Adrenal gland (tissue), 12 donors: ENCODE results near the gene TMEM37. TPM values are rescaled to one million over a fixed set of nuclear protein-coding genes. Genes with fewer than 3 reads are reported as not detected.

Experiments used
- DNase-seq, 7 donors: peaks; one replicate each; pipeline ENCODE4 v3.0.0-alpha.2; 2019 to 2020
- H3K27ac ChIP-seq, 5 donors: fragments of 200-600 bp; sonication (generic) in 4 of 5; 1 replicate in 3 of 5; 2 replicates in 2 of 5; pipeline versions ENCODE4 v1.5.1 to v1.8.0; 2016 to 2020; ENCODE audit warnings: mild to moderate bottlenecking in 1 of 5
- H3K27me3 ChIP-seq: fragments of 200-600 bp; 2 replicates; pipeline ENCODE4 v1.8.0; 2021
- H3K36me3 ChIP-seq, 2 donors: fragments of 200-600 bp; replicated peaks in 1 of 2; 1 replicate in 1 of 2; 2 replicates in 1 of 2; pipeline versions ENCODE4 v1.5.1 to v1.8.0; 2018 to 2022
- H3K4me1 ChIP-seq, 2 donors: fragments of 200-600 bp; replicated peaks in 1 of 2; 1 replicate in 1 of 2; 2 replicates in 1 of 2; pipeline versions ENCODE4 v1.5.1 to v1.8.0; 2018 to 2021
- H3K4me3 ChIP-seq, 4 donors: fragments of 200-600 bp; sonication (generic) in 3 of 4; one replicate each; pipeline ENCODE4 v1.5.1; 2016 to 2018
- H3K9me3 ChIP-seq, 3 donors: fragments of 200-600 bp; sonication (generic) in 1 of 3; replicated peaks in 1 of 3; 1 replicate in 2 of 3; 2 replicates in 1 of 3; pipeline versions ENCODE4 v1.5.1 to v1.8.0; 2016 to 2021
- POLR2A ChIP-seq, 2 donors: fragments of 450-650 bp; IDR thresholded peaks; one replicate each; pipeline ENCODE4 v1.6.1; 2017; ENCODE audit warnings: antibody characterized with exemption in 2 of 2, mild to moderate bottlenecking in 2 of 2, moderate library complexity in 1 of 2
- whole genome bisulfite sequencing, 4 donors: extraction: QIAGEN DNeasy Blood & Tissue Kit in 2 of 4; methylation state at CpG; one replicate each; pipeline versions ENCODE4 v1.1.5 to v1.1.7; 2013 to 2017; 5-methylcytosine and 5-hydroxymethylcytosine counted together
- intact Hi-C, 2 donors: fragments of 100-400 bp; cut with DNase I; formaldehyde crosslinking; loops; one replicate each; pipeline versions ENCODE4 v1.14.1 to v1.15.0; 2022 to 2023
- polyA plus RNA-seq, 3 donors: library from polyadenylated mRNA; stranded (reverse); fragments of 200-250 nt in 2 of 3; fragments of 350-450 nt in 1 of 3; fragmentation: Illumina TruSeq in 1 of 3; extraction: RNeasy Lipid Tissue Mini Kit (QIAGEN cat#74804) in 1 of 3; gene quantifications; one replicate each; pipeline ENCODE4 v1.2.3, GENCODE V29; 2013 to 2014
- total RNA-seq, 9 donors: library from RNA; depleted of rRNA in 4 of 9; stranded (reverse); fragments of >200 nt in 4 of 9; fragments of 120-200 nt in 1 of 9; fragmentation: NEBNext Ultra II Directional in 1 of 9; extraction: Animal tissue kit (Norgen Biotek cat#: 25700) in 1 of 9; gene quantifications; one replicate each; pipeline versions ENCODE4 v1.1.0 to v1.2.4, GENCODE V29; 2013 to 2023
- TF ChIP-seq, protein P1 (sequence below), 6 experiments: fragments of 450-650 bp in 4 of 6; fragments of 200-600 bp in 2 of 6; sonication (generic) in 1 of 6; IDR thresholded peaks; 1 replicate in 5 of 6; 2 replicates in 1 of 6; pipeline versions ENCODE4 v1.5.1 to v1.8.0; 2016 to 2021; ENCODE audit warnings: antibody characterized with exemption in 6 of 6, mild to moderate bottlenecking in 2 of 6, moderate library complexity in 1 of 6
- donor health status: healthy with polysubstance abuse.
- donor health status: Bipolar disorder and iron deficiency.
- donor health status: DM: yes; HTN: yes; CAD: no.
- donor health status: DM: no; HTN: no; CAD: no.
- donor health status: DM: no; HTN: no; CAD: no.
- donor health status: DM: yes; HTN: yes; CAD: no.

The TMEM37 gene
- total and polyA plus RNA-seq, 12 donors: 5.5 to 31.8 (median 14.7) TPM

DNA sequence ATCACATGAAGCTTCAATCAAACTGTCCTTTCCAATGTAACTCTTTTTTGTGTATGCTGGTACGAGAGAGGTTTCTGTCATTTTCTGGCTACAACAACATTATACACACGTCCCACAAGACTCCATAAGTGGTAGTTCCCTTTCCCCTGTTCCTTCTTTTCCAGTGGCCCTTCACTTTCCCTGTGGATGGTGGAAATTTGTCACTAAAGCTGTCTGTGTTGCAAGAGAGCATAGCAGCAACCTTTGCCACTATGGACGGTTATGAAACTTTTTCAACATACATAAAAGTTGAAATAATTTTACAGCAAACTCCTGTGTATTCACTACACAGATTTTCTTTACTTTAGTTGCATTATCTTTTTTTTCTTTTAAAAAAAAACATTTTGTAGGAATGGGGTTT, 46.2 kb upstream of the TMEM37 start:
- H3K27me3 ChIP-seq: no peaks in the 10 kb centered on the region
- 77 to 88% (median 79%) methylated on average over 3 of the region's 3 CpGs for WGBS, 4 donors
- no peak overlapping the region for H3K4me3 ChIP-seq
- H3K4me1 ChIP-seq: peaks cover 14 to 29% of the 10 kb centered on the region in 2 donors
- no peaks in the 10 kb centered on the region for H3K9me3 ChIP-seq
- no peak for DNase-seq
- no peak for TF ChIP-seq POLR2A (IDR thresholded peaks at IDR 0.05)
- TF ChIP-seq, protein P1, sequence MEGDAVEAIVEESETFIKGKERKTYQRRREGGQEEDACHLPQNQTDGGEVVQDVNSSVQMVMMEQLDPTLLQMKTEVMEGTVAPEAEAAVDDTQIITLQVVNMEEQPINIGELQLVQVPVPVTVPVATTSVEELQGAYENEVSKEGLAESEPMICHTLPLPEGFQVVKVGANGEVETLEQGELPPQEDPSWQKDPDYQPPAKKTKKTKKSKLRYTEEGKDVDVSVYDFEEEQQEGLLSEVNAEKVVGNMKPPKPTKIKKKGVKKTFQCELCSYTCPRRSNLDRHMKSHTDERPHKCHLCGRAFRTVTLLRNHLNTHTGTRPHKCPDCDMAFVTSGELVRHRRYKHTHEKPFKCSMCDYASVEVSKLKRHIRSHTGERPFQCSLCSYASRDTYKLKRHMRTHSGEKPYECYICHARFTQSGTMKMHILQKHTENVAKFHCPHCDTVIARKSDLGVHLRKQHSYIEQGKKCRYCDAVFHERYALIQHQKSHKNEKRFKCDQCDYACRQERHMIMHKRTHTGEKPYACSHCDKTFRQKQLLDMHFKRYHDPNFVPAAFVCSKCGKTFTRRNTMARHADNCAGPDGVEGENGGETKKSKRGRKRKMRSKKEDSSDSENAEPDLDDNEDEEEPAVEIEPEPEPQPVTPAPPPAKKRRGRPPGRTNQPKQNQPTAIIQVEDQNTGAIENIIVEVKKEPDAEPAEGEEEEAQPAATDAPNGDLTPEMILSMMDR (IDR thresholded peaks at IDR 0.05): no peak
- intact Hi-C loops: no loop called here
- H3K27ac ChIP-seq: no peak overlapping the region
- no peaks in the 10 kb centered on the region for H3K36me3 ChIP-seq

DNA sequence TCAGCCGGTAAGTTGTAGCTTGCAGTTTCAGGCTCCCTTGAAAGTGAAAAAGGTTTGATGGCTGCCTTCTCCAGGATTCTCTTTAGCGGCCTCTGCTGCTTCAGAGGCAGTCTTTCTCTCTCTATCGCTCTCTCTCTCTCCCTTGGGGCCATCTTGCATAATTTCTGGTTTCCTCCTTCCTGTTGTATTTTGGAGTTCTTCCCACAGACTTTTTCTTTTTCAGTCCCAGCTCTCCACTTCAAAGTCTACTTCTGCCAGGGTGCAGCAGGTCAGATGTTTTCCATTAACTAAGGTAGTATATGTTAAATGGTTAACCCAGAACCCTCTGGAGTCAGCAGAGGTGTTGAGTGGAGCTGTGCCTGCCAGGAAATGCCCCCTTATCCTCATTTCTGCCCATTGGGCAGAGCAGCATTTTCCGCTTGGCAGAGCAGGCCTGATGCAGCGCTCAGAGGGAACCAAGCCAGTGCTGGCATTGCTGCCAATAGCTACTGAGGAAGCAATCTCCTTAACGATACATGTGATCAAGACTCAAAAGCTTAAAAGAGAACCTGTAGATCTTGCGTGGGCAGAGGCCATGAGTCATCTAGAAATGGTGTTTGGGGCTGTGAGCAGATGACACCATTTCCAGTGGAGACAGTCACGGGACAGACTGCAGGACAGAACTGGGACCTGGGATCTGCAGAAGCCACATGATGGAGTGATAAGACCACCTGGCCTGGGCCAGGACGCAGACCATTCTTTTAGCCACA, 44.1 kb upstream of the TMEM37 start:
- Histone ChIP-seq H3K9me3 (no peaks in the 10 kb centered on the region), H3K36me3 (no peaks in the 10 kb centered on the region), H3K27me3 (no peaks in the 10 kb centered on the region), H3K4me3 (no peak overlapping the region), H3K27ac (peak overlapping the region in 4 of 5 donors; percentile 8 to 74 (median 44)), H3K4me1 (peaks cover 14 to 31% of the 10 kb centered on the region in 2 donors)
- intact Hi-C loops: no loop called here
- TF ChIP-seq, protein P1 (IDR thresholded peaks at IDR 0.05): peak in 3 of 6 experiments; percentile 11 to 23 (median 11)
- TF ChIP-seq POLR2A (IDR thresholded peaks at IDR 0.05): no peak
- peak in 6 of 7 donors; percentile 64 to 81 (median 69) for DNase-seq
- 45 to 67% (median 52%) methylated on average over 9 of the region's 9 CpGs for WGBS, 4 donors

DNA sequence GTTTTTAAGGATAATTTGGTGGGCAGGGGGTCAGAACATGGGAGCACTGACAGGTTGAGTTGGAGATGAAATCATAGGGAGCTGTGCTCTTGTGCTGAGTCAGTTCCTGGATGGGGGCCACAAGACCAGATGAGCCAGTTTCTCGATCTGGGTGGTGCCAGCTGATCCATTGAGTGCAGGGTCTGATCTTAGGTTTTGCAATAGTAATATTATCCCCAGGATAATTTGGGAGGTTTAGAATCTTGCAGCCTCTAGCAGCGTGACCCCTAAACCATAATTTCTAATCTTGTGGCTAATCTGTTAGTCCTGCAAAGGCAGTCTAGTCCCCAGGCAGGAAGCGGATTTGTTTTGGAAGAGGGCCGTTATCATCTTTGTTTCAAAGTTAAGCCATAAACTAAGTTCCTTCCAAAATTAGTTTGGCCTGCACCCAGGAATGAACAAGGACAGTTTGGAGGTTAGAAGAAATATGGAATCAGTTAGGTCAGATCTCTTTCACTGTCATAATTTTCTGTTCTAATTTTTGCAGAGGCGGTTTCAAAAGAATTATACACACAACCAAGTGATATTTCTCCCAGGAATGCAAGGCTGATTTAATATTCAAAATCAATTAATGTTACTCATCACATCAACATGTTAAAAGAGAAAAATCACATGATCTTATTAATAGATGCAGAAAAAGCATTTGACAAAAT, 41.9 kb upstream of the TMEM37 start:
- peak; percentile 68 to 86 (median 83) for DNase-seq
- Histone ChIP-seq H3K27ac (peak overlapping the region in 3 of 5 donors; percentile 37 to 61 (median 54)), H3K36me3 (no peaks in the 10 kb centered on the region), H3K4me3 (no peak overlapping the region), H3K4me1 (peaks cover 14 to 31% of the 10 kb centered on the region in 2 donors), H3K27me3 (no peaks in the 10 kb centered on the region), H3K9me3 (no peaks in the 10 kb centered on the region)
- TF ChIP-seq, protein P1 (IDR thresholded peaks at IDR 0.05): no peak
- WGBS, 4 donors: 9 to 19% (median 16%) methylated on average over 5 of the region's 5 CpGs
- intact Hi-C loops: no loop called here

DNA sequence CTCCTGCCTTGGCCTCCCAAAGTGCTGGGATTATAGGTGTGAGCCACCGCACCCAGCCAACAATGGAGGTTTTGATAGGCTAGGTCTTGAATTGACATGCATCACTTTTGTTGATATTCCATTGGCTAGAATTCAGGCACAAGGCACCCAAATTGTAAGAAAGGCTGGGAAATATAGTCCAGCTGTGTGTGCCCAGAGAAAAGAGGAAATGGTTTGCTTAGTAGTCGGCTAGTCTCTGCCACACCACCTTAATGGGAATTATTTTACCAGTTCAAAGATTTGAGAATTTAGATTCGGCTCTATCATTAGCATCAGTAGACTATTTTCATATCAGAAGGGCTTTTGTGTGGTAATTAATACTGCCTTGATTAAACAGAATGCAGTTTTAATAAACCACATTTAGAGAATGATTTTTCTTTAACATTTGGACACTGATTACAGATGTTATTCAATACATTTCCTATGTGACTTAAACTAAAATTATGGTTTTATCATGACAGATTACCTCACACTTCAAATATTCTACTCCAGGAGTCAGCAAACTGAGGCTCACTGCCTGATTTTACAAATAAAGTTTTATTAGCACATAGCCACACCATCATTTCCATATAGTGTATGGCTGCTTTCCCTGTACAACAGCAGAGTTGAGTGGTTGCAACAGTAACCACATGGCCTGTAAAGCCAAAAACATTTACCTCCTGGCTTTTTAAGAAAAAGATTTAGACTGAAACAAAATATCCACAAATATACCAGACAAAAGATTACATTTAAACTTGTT, 37.5 kb upstream of the TMEM37 start:
- no peak overlapping the region for H3K4me3 ChIP-seq
- no peaks in the 10 kb centered on the region for H3K36me3 ChIP-seq
- no peaks in the 10 kb centered on the region for H3K9me3 ChIP-seq
- H3K4me1 ChIP-seq: peaks cover 12 to 15% of the 10 kb centered on the region in 2 donors
- H3K27ac ChIP-seq: no peak overlapping the region
- no peaks in the 10 kb centered on the region for H3K27me3 ChIP-seq
- no peak for DNase-seq
- intact Hi-C loops: no loop called here
- TF ChIP-seq, protein P1 (IDR thresholded peaks at IDR 0.05): no peak
- no peak for TF ChIP-seq POLR2A (IDR thresholded peaks at IDR 0.05)
- WGBS, 4 donors: 87 to 93% (median 88%) methylated on average over 3 of the region's 3 CpGs
